Prostate gland (tissue), 2 donors: ENCODE results near the gene CFAP100. TPM values are rescaled to one million over a fixed set of nuclear protein-coding genes. Genes with fewer than 3 reads are reported as not detected.

Source experiments
- DNase-seq: peaks from one replicate; pipeline ENCODE4 v3.0.0-alpha.2; 2019; ENCODE audit warnings: low spot score
- H3K27ac ChIP-seq, 2 donors: fragments of 200-600 bp; sonication (generic); 2 replicates each; pipeline ENCODE4 v1.5.1; 2017 to 2019
- H3K27me3 ChIP-seq: fragments of 200-600 bp; sonication (generic); replicated peaks from 2 replicates; pipeline ENCODE4 v1.5.1; 2019; ENCODE audit not compliant: insufficient read depth
- H3K36me3 ChIP-seq, 2 donors: fragments of 200-600 bp; sonication (generic); 1 replicate in 1 of 2; 2 replicates in 1 of 2; pipeline versions ENCODE4 v1.5.1 to v1.8.1; 2017 to 2019
- H3K4me1 ChIP-seq: fragments of 200-600 bp; sonication (generic); replicated peaks from 2 replicates; pipeline ENCODE4 v1.5.1; 2019
- H3K4me3 ChIP-seq, 2 donors: fragments of 200-600 bp; sonication (generic); 2 replicates each; pipeline ENCODE4 v1.5.1; 2017 to 2019
- H3K9me3 ChIP-seq: fragments of 200-600 bp; sonication (generic); 2 replicates; pipeline ENCODE4 v1.5.1; 2017
- POLR2A ChIP-seq: fragments of 450-650 bp; IDR thresholded peaks from one replicate; pipeline ENCODE4 v1.6.1; 2016; ENCODE audit warnings: antibody characterized with exemption, mild to moderate bottlenecking
- POLR2AphosphoS5 ChIP-seq: sonication (generic); formaldehyde crosslinking; IDR thresholded peaks from one replicate; pipeline ENCODE4 v1.6.1; 2017; ENCODE audit warnings: antibody characterized with exemption
- WGBS: methylation state at CpG from one replicate; pipeline ENCODE4 v1.1.5; 2018; 5-methylcytosine and 5-hydroxymethylcytosine counted together
- intact Hi-C: fragments of 100-400 bp; cut with DNase I; formaldehyde crosslinking; loops from one replicate; pipeline ENCODE4 v1.14.2; 2022
- total RNA-seq, 2 donors: library from RNA; depleted of rRNA; stranded (reverse); fragments of >200 nt; gene quantifications; one replicate each; pipeline ENCODE4 v1.1.0, GENCODE V29; 2016
- TF ChIP-seq, protein P1 (sequence below), 4 experiments: fragments of 200-600 bp in 2 of 4; fragments of 450-650 bp in 2 of 4; sonication (generic) in 2 of 4; IDR thresholded peaks; 1 replicate in 3 of 4; 2 replicates in 1 of 4; pipeline ENCODE4 v1.5.1; 2016 to 2019; ENCODE audit warnings: antibody characterized with exemption in 4 of 4, mild to moderate bottlenecking in 2 of 4, moderate library complexity in 2 of 4

The CFAP100 gene
- 1 to 10 TPM in 1 of 2 donors, not detected in 1; 2.3 TPM for total RNA-seq

DNA sequence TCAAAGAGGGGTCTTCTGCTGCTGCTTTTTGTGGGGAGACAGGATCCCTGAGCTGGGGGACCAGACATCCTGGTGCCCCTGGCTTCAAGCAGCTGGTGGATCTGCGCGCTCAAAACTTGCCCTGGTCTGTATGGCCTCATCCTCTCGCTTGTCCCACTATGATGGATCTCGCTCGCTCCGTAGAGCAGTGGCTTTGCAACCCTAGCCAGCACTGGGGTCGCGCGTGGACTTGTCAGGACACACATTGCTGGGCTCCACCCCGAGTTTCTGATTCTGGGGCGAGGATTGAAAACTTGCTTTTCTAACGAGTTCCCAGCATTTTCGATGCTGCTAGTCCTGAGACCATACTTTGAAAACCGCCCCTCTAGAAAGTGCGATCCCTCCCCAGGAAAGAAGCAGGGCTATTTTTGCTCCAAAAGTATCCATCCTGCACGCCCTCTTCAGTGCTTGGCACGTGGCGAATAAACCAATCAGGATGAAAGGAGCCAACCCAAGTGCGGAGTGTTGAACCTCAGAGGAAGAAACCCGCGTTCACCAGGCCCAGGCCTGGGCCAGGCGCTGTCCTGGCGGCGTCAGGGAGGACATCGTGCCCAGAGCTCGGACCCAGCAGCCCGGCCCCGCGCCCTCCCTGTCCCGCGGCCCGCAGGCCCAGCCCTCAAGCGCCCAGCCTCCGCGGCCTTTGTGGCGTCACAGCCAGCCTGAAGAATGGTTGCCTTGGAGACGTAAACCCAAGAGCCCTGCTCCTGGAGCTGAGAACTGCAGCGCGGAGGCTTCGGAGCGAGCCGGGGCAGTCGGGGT is at the start of gene CFAP100:
Gene CFAP100, plus strand, starts transcription at position 731 of the 798 bp plus-strand sequence. CDS start 1,092 bp downstream, outside the sequence.
- Histone ChIP-seq H3K4me3 (no peak within 1 kb of the TSS), H3K4me1 (no peaks in the 10 kb centered on the region), H3K9me3 (no peaks in the 10 kb centered on the region), H3K27me3 (no peaks in the 10 kb centered on the region), H3K36me3 (no peaks in the 10 kb centered on the region), H3K27ac (no peak within 1 kb of the TSS)
- TF ChIP-seq POLR2A (no peak), POLR2AphosphoS5 (no peak)
- TF ChIP-seq, protein P1, sequence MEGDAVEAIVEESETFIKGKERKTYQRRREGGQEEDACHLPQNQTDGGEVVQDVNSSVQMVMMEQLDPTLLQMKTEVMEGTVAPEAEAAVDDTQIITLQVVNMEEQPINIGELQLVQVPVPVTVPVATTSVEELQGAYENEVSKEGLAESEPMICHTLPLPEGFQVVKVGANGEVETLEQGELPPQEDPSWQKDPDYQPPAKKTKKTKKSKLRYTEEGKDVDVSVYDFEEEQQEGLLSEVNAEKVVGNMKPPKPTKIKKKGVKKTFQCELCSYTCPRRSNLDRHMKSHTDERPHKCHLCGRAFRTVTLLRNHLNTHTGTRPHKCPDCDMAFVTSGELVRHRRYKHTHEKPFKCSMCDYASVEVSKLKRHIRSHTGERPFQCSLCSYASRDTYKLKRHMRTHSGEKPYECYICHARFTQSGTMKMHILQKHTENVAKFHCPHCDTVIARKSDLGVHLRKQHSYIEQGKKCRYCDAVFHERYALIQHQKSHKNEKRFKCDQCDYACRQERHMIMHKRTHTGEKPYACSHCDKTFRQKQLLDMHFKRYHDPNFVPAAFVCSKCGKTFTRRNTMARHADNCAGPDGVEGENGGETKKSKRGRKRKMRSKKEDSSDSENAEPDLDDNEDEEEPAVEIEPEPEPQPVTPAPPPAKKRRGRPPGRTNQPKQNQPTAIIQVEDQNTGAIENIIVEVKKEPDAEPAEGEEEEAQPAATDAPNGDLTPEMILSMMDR (IDR thresholded peaks at IDR 0.05), result no peak
- intact Hi-C loops, result no loop called here
- WGBS, result 36% methylated on average over 43 of the region's 43 CpGs
- DNase-seq, result no peak

DNA sequence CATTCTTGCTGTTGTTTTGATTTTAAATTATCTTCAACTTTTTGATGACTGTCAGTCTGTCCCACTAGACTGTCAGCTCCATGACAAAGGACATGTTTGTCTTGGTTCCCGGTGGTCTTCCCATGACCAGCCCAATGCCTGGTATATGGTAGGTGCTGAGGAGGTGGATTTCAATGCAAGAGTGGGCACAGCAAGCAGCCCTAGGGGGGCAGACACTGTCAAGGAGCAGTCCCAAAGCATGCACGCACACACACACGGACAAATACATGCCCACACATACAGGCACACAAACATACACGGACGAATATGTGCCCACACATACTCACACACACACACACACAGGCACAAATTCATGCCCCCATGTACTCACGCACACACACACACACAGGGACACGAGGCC is 49.5 kb upstream of the CFAP100 start:
- Histone ChIP-seq H3K4me3 (no peak overlapping the region), H3K27ac (no peak overlapping the region), H3K9me3 (no peaks in the 10 kb centered on the region), H3K36me3 (peaks cover 0 to 3% of the 10 kb centered on the region in 2 donors), H3K4me1 (no peaks in the 10 kb centered on the region), H3K27me3 (no peaks in the 10 kb centered on the region)
- no peak for DNase-seq
- intact Hi-C loops, result loop anchor here (5.0 kb wide), 1 partner anchor 58 kb away; no protein-coding TSS in a partner anchor
- 95% methylated on average over 7 of the region's 7 CpGs for WGBS
- TF ChIP-seq, protein P1 (IDR thresholded peaks at IDR 0.05), result no peak
- TF ChIP-seq POLR2AphosphoS5 (no peak), POLR2A (no peak)

DNA sequence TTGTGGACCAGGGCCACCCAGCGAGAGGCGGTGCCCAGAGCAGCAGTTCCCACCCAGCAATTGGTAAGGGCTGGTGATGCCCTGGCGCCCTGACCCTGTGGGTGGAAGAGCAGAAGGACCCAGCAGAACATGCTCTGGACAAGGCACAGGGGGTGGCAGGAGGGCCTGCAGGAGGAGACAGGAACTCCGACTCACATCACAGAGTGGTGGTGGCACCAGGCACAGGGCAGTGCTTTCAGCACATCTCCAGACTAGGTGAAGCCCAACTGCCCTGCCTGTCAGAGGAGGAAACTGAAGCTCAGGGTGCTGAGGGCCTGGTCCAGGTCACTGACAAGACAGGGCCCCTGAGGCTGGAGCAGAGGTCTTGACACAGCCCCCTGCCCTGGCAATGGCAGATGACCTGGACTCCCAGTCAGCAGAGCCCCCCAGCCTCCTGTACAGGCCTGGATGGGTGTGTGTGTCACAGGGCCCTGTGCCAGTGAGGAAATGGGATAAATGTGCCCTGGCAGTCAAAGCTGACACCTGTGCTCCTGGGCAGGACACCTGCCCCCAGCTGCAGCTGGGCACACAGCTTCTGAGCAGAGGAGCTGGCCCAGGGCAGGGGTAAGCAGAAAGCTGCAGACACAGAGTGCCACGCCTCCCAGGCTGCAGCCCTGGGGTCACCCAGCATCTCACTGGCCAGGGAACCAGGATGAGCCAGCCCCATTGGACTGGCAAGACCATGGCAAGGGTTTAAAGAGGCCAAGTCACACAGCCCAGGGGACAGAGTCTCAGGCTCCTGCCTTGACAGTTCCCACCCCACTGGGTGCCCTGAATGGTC is 48.9 kb upstream of the CFAP100 start:
- no peak for DNase-seq

DNA sequence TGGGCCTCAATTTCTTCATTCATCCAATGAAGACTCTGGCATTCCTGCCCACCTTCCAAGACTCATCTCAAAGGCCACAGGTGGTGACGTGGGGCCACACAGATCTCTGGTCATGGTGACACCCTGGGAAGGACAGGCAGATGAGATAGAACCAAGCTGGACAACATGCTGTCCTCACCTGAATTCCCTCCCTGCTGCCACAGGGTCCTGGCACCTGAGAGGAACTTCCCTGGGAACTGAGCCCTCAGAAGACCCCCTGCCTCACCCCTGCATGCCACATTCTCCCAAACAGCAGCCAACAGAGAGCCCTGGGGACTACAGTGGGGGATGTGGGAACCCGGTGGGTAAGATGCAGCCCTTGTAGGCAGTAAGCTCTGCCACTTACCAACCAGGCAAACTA is 48.2 kb upstream of the CFAP100 start:
- peaks cover 2 to 14% of the 10 kb centered on the region in 2 donors for H3K36me3 ChIP-seq
- DNase-seq, result no peak
- no peak overlapping the region for H3K4me3 ChIP-seq
- intact Hi-C loops, result loop anchor here (5.0 kb wide), 1 partner anchor 59 kb away; no protein-coding TSS in a partner anchor
- no peak overlapping the region for H3K27ac ChIP-seq
- H3K9me3 ChIP-seq, result no peaks in the 10 kb centered on the region
- no peaks in the 10 kb centered on the region for H3K4me1 ChIP-seq
- no peaks in the 10 kb centered on the region for H3K27me3 ChIP-seq
- TF ChIP-seq POLR2AphosphoS5 (no peak), POLR2A (no peak)
- TF ChIP-seq, protein P1 (IDR thresholded peaks at IDR 0.05), result no peak
- WGBS, result 87% methylated on average over 2 of the region's 2 CpGs

More for the DNA sequence above, 48.9 kb upstream of the CFAP100 start:
- H3K4me3 ChIP-seq, result no peak overlapping the region
- no peaks in the 10 kb centered on the region for H3K27me3 ChIP-seq
- H3K4me1 ChIP-seq, result no peaks in the 10 kb centered on the region
- no peak overlapping the region for H3K27ac ChIP-seq
- TF ChIP-seq, protein P1 (IDR thresholded peaks at IDR 0.05), result no peak
- TF ChIP-seq POLR2AphosphoS5, result no peak
- no peak for TF ChIP-seq POLR2A
- intact Hi-C loops, result loop anchor here (5.0 kb wide), 1 partner anchor 59 kb away; no protein-coding TSS in a partner anchor
- H3K36me3 ChIP-seq, result peaks cover 0 to 8% of the 10 kb centered on the region in 2 donors
- no peaks in the 10 kb centered on the region for H3K9me3 ChIP-seq
- 98% methylated on average over 5 of the region's 5 CpGs for WGBS
